ENCODE results near the gene TMEM184A.

TMEM184A gene

DNA sequence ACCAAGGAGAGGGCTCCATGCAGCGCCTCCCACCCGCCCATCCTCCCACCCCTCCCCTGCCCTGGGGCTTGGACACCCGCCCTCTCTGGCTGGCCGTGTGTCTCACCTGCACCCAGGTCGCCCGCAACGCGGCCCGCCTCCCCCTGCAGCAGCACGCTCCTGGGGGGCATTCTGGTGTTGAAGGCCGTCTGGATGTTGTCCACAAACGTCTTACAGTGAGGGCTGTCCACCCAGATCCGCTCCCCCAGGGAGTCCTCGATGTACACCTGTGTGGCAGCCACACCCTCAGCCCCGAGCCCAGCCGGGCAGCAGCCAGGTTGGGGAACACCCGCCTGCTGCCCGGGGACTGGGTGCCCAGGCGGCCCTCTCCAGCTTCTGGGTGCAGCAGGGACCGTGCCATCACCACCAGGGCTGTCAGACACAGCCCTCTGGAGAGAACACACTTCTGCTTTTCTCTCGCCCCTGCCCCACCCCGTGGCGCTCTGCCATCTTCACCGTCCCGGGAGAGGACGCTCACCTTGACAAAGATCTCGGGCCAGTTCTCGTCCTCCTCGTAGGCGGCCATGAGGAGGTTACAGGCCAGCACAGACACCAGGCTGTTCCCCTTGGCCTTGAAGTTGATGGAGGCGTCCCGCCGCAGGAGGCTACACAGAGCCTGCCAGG lies 56.5 kb downstream of the TMEM184A start:
- DNase-seq = no peak

DNA sequence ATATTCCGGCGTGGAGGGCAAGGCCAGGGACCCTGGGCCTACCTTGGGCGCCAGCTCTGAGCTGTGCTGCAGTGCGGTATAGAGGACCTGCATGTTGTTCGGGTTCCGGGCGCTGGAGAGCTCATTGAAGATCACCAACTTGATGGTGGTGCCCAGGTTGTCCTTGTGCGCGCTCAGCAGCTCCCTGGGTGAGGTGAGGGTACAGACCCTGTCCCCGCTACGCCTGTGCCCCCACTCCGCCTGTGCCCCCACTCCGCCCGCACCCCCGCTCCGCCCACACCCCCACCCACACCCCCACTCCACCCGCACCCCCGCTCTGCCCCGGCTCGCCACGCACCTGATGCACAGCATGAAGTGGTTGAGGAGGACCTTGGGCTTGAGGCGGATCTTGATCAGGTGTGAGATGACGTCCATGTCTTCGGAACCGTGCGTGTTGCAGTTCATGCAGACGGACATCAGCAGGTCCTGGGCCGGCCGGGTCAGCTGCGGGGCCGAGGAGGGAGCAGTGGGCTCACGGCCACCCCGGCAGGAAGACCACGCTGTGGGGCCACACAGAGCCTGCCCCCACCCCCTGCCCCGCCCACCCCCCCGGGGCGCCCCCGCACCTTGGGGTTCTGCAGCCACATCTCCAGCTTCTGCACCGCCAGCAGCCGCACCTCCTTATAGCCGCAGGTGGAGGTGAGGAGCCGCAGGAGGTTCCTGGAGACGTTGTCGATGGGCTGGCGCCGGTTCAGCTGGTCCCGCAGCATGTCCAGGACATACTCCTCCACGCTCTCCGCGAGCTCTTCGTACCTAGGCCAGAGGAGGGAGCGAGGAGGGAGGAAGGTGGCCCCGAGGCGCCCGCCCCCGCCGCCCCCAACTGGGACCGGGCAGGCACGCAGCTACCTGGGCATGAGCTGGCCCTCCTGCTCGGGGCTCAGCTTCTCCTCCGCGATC lies 57.4 kb downstream of the TMEM184A start:
- DNase-seq = no peak

GRCh38 chr7:1497293-1497927 lies 58.6 kb downstream of the TMEM184A start:
- no peak for DNase-seq

DNA sequence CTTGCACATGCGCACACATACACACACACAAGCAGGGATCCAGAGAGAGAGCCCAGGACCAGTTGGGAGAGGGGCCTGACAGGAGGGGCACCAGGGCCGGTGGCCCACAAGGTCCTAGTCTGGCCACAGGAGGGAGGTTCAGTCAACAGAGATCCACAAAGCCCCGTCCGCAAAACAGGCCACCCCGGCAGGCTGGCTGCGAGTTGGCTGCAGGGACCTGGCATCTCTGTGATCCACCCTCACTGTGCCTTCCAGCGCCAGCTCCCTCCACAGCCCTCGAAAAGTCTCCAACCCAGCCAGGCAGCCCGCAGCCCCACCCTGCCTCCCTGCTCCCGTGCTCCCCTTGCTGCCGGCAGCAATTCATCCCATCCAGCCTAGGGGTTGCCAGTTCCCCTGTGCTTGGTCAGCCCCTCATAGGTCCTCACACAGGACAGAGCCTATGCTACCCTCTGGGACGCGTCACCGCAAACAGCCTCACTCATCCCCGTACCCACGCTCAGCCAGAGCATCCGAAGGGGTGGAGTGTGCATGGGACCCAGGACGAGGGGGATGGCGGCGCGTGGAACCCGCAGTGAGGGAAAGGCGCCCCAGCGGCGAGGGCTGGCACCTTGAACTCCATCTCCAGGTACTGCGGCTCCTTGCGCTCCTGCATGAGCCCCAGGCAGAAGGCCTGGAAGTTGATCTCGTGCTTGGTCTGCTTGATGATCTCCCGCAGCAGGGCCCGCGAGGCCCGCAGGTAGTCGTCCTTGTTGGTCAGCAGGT lies 59.3 kb downstream of the TMEM184A start:
- no peak for DNase-seq

DNA sequence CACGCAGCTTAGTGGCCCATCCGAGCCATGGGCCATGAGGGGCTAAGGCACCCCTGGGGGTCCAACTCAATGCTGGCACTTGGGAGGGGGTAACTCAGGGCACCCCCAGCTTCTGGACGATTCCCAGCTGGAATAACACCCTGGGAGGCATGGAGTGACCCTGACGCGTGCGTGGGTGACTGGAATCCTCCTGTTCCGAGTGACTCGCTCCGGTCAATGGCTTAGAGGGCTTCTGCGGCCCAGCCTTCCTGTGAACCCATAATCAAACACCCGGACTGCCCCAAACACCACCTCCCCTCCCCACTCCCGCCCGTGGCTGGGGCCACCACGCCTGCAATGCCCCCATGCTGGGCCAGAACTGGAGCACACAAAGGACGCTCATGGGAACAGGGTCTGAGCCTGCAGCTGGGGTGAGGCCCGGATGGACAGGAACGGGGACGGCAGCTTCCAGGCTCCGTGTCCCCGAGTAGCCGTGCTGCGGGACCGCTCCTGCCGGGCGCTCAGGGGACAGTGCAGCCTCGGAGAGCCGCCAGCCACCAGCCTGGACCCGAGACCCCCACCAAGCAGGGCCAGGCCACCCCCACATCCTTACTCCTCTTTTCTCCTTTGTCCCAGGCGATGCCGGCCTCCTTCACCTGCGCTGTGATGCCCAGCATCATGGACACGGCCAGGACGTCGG lies 60.3 kb downstream of the TMEM184A start:
- DNase-seq = no peak

DNA sequence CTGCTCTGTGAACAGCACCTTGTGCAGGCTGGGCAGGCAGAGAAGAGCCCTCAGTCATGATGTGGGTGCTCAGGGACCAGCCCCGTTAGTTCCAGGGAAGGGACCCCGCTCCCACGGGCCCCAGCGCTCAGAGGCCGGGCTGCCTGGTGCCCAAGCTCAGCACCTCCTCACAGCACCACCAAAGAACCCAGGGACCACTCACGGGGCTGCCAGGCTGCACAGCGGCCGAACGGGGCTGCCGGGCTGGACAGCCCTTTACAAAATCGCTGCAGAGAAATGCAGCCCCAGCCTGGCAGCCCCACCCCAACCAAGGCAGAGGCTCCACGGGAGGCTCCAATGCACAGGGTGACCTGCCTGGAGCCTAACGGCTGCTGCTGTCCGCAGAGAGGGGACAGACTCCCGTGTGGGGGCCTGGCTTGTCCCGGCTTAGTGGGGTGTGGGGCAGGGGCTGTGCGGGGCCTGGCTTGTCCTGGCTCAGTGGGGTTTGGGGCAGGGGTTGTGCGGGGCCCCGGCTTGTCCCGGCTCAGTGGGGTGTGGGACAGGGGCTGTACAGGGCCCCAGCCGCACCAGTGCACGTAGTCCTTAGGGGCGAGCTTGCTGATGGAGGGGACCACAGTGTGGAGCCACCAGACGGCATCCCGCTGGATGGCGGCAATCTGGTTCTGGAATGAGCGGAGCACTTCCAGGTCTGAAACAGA lies 61.0 kb downstream of the TMEM184A start:
- no peak for DNase-seq

DNA sequence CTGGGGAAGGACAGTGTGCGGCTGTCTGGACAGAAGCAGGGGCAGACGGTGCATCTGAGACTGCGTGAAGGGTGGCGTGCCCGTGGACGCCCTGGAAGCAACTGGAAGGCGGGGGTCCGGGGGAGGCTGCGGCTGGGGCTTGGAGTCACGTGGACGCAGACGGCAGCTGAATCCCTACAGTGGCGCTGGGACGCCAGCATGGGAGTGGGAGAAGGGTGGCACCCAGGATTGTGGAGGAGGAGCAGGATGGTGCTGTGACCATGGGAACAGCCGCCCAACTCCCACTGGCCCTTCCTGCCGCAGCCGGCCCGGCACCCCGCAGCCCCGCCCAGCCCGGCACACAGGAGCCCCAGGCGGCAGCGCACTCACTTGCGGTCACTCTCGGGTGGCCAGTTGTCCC lies 61.6 kb downstream of the TMEM184A start:
- DNase-seq = no peak

DNA sequence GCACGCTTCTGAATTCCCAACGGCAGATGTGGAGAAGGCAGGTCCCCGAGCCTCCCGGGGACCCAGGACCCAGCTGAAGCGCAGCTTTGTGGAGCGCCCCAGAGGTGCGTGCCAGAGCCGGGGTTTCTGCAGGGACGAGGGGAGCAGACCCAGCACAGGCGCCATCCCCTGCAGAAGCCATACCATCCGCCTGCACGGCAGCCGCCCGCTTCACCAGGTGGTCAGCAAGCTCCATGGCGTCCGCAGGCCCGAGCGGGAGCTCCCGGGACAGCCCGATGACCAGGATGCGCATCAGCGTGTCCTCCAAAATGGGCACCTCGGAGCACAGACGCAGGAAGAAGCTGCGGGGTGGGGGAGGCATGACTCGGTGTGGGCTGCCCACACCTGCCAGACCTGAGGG lies 62.4 kb downstream of the TMEM184A start:
- no peak for DNase-seq

DNA sequence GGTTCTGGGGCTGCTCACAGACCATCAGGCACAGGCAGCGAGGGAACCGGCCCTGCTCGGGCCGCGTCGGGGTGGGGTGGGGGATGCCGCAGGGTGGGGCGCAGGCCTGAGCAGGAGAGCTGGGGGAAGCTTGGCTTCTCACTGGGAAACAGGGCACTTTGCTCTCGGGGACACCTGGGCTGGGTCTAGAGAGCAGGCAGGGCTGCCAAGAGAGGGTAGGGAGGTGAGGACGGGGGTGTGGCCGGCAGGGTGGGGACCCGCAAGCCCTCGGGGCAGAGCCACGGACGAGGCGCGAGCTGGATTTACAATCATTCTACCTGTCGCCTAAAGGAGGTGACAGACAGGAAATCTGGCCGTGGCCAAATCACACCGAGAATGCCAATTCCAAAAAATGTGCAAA lies 62.9 kb downstream of the TMEM184A start:
- DNase-seq = no peak

- no peak for DNase-seq
These were observed 63.4 kb downstream of the TMEM184A start for GRCh38 chr7:1492640-1493039.
